LNCaP clone FGC (cell line): ENCODE measurements around the gene DROSHA.

ENCODE experiments used
- DNase-seq: peaks from one replicate; pipeline ENCODE4 v3.0.0-alpha.2; 2011; ENCODE audit warnings: low read depth
- H3K4me3 ChIP-seq: 2 replicates; pipeline ENCODE4 v1.5.1; 2011; ENCODE audit warnings: mild to moderate bottlenecking, low read depth, low read length, control low read depth
- TF ChIP-seq, protein P1 (sequence below): IDR thresholded peaks from 2 replicates; pipeline ENCODE4 v1.5.1; 2012; ENCODE audit warnings: mild to moderate bottlenecking; ENCODE audit not compliant: control insufficient read depth, insufficient read depth; ENCODE audit errors: extremely low read depth

Gene DROSHA

DNA sequence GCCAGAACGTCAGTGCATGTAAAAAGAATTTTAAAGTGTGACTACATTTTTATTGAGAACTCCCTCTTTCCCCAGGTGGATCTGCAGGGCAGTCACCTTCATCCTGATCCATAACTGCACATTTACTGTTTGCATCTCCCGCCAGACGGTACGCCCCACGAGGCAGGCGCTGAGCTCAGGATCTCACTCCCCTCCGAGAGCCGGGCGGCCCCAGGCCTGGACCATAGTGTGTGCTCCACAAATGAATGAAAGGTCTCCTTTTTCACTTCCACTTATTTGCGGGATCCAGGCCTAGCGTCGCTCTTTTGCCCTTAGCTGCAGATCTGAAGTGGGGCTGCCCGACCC is 378 bp downstream of the DROSHA start:
- no peak for DNase-seq
- H3K4me3 ChIP-seq, result peak overlapping the region; percentile 89
- TF ChIP-seq, protein P1, sequence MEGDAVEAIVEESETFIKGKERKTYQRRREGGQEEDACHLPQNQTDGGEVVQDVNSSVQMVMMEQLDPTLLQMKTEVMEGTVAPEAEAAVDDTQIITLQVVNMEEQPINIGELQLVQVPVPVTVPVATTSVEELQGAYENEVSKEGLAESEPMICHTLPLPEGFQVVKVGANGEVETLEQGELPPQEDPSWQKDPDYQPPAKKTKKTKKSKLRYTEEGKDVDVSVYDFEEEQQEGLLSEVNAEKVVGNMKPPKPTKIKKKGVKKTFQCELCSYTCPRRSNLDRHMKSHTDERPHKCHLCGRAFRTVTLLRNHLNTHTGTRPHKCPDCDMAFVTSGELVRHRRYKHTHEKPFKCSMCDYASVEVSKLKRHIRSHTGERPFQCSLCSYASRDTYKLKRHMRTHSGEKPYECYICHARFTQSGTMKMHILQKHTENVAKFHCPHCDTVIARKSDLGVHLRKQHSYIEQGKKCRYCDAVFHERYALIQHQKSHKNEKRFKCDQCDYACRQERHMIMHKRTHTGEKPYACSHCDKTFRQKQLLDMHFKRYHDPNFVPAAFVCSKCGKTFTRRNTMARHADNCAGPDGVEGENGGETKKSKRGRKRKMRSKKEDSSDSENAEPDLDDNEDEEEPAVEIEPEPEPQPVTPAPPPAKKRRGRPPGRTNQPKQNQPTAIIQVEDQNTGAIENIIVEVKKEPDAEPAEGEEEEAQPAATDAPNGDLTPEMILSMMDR, result no peak

DNA sequence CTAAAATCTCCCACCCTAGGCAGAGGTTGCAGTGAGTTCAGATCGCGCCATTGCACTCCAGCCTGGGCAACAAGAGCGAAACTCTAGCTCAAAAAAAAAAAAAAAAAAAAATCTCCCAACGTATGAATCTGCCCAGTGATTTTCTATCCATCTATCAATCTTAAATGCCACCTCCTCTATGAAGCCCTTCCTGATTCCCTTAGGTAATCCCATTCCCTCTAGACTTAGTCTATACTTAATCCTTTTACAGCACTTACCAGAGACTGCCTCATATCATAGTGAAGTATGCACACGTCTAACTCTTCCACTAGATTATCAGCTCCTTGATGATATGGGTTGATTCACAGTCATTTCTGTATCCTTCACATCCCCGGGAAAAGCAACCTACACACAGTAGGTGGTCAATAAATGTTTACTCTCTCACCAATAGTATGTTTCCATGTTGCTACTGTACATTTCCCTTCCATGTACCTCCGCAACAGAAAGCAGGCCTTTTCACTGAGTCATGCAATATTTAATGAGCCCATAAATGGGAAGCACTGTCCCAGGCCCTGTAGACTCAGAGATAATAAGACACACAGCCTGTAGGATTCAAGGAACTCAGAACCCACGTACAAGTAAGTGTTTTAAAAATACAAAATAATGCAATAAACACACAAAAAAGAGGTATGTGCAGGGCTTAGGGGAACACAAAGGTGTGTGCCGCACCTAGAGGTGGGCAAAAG is 1.2 kb downstream of the DROSHA start:
- DNase-seq, result no peak
- TF ChIP-seq, protein P1, result no peak
- H3K4me3 ChIP-seq, result peak overlapping the region; percentile 89

DNA sequence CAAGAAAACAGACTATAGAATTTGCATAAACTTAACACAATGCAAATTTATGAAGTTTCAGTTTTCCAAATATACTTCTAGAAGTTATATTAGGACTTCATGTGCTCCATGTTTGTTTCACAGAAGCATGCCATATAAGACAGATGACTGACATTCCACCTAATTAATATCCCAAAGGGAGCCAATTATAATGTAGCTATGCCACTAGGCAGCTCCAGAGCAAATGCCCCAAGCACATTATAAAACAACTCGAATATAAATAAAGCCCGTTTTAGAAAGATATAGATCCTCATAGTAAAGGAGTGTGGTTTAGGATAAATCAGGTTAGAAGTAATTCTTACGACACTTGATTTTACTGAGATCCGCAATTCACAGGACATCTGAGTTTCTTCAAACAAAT is 8.9 kb downstream of the DROSHA start:
- no peak for DNase-seq
- H3K4me3 ChIP-seq, result no peak overlapping the region
- TF ChIP-seq, protein P1, result no peak

DNA sequence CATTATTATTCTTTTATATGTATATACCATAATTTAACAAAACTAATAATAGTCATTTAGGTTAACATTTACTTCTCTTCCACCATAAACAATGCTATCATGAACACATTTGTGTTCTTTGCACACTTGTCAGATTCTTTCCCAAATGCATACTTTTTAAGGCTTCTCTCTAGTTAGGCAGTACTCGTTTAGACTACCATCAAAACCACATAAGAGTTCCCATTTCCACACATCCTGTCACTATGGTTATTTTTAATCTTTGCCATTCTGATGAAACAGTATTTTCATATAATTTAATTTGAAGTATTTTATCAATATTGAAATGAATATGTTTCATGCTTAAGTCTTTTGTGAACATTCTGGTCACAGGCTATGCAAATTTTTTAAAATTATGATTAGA is 15.1 kb downstream of the DROSHA start:
- H3K4me3 ChIP-seq, result no peak overlapping the region
- TF ChIP-seq, protein P1, result no peak

DNA sequence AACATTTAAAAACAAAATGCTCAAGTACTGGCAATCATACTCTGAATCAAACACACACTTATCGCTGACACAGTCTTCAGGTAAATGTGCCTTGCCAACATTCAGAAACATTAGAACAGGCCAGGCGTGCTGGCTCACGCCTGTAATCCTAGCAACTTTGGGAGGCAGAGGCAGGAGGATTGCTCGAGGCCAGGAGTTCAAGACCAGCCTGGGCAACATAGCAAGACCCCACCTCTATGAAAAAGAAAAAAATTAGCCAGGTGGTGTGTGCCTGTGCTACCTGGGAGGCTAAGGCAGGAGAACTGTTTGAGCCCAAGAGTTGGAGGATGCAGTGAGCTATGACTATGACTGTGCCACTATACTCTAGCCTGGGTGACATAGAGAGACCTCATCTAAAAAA is 20.6 kb downstream of the DROSHA start:
- TF ChIP-seq, protein P1, result no peak
- H3K4me3 ChIP-seq, result no peak overlapping the region
- DNase-seq, result no peak

More for the DNA sequence above, 15.1 kb downstream of the DROSHA start:
- DNase-seq, result no peak

DNA sequence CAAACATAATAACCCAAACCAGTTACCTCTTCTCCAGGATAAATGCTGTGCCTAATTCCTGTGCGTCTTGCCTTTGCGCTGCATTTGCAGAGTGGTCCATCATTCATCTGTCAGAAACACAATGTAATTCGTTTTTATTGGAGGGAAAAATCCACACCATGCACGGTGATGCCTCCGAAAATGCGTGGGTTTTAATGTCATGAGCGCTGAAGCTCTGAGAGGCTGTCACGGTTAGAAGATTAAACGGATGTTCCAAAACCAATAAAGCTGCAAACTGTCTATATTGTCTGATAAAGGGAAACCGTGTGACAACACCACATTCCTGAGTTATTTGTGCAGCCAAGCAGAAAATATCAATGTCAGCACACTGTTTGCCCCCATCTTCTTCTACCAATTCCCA is 27.4 kb downstream of the DROSHA start:
- DNase-seq, result no peak
- H3K4me3 ChIP-seq, result no peak overlapping the region
- TF ChIP-seq, protein P1, result no peak

DNA sequence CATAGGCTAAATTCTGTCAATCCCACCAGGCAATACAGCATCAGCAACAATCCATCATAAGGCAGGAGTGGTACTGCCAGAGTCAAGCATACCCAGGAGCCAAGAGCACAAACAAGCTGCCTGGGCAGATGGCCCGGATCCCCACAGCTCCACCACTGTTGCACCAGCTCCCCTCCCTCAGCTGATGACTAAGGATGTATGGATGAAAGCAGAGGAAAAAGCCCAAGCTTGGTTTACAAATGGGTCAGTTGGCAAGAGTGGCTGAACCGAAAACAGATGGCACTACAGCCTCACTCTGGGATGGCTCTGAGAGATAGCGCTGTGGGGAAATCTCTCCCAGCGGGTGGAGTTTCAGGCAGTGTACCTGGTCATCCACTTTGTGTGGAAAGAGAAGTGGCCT is 29.4 kb downstream of the DROSHA start:
- no peak for DNase-seq
- TF ChIP-seq, protein P1, result no peak
- H3K4me3 ChIP-seq, result no peak overlapping the region
